Neural progenitor cell (in vitro differentiated cells): Measurements from ENCODE around the gene AHSA1. TPM values are rescaled to one million over a fixed set of nuclear protein-coding genes. Genes with fewer than 3 reads are reported as not detected.

Experiments
- DNase-seq: peaks from one replicate; pipeline ENCODE4 v3.0.0-alpha.2; 2016; ENCODE audit warnings: low spot score
- H2AFZ ChIP-seq: fragments of 200-600 bp; sonication (generic); replicated peaks from 2 replicates; pipeline ENCODE4 v1.6.1; 2016; ENCODE audit warnings: antibody characterized with exemption
- H3F3A ChIP-seq: fragments of 200-600 bp; sonication (generic); 2 replicates; pipeline ENCODE4 v1.6.1; 2016; ENCODE audit warnings: antibody characterized with exemption, low read depth
- H3K27ac ChIP-seq: fragments of 200-600 bp; sonication (generic); 2 replicates; pipeline ENCODE4 v1.5.1; 2016; ENCODE audit warnings: mild to moderate bottlenecking
- H3K27me3 ChIP-seq: fragments of 200-600 bp; sonication (generic); 2 replicates; pipeline ENCODE4 v1.6.1; 2016; ENCODE audit warnings: mild to moderate bottlenecking, moderate library complexity
- H3K36me3 ChIP-seq: fragments of 200-600 bp; sonication (generic); 2 replicates; pipeline ENCODE4 v1.5.1; 2016
- H3K4me1 ChIP-seq: fragments of 200-600 bp; sonication (generic); 2 replicates; pipeline ENCODE4 v1.6.1; 2016; ENCODE audit warnings: mixed run types
- H3K4me2 ChIP-seq: fragments of 200-600 bp; sonication (generic); 2 replicates; pipeline ENCODE4 v1.6.1; 2016
- H3K4me3 ChIP-seq: fragments of 200-600 bp; sonication (generic); 2 replicates; pipeline ENCODE4 v1.5.1; 2016
- H3K79me2 ChIP-seq: fragments of 200-600 bp; sonication (generic); 2 replicates; pipeline ENCODE4 v1.6.1; 2016; ENCODE audit warnings: low read depth
- H3K9ac ChIP-seq: fragments of 200-600 bp; sonication (generic); 2 replicates; pipeline ENCODE4 v1.6.1; 2016
- H3K9me3 ChIP-seq: fragments of 200-600 bp; sonication (generic); 2 replicates; pipeline ENCODE4 v1.5.1; 2016; ENCODE audit warnings: low read depth
- H4K20me1 ChIP-seq: fragments of 200-600 bp; sonication (generic); 2 replicates; pipeline ENCODE4 v1.6.1; 2016; ENCODE audit warnings: low read depth
- H3K27ac Mint-ChIP-seq: 3 replicates; pipeline ENCODE4 v1.8.0; 2021; ENCODE audit warnings: mixed read lengths
- H3K27me3 Mint-ChIP-seq: 2 replicates; pipeline ENCODE4 v1.8.0; 2022; ENCODE audit warnings: low read depth, mild to moderate bottlenecking, inconsistent platforms, moderate library complexity, mixed read lengths; ENCODE audit not compliant: insufficient read depth
- H3K36me3 Mint-ChIP-seq: 3 replicates; pipeline ENCODE4 v1.8.0; 2021; ENCODE audit warnings: mixed read lengths
- H3K4me1 Mint-ChIP-seq: 3 replicates; pipeline ENCODE4 v1.8.0; 2021; ENCODE audit warnings: mixed read lengths
- H3K4me3 Mint-ChIP-seq: 3 replicates; pipeline ENCODE4 v1.8.0; 2021; ENCODE audit warnings: mild to moderate bottlenecking, moderate library complexity, mixed read lengths
- H3K9me3 Mint-ChIP-seq: 3 replicates; pipeline ENCODE4 v1.8.0; 2020; ENCODE audit warnings: mixed read lengths
- CTCF ChIP-seq: fragments of 200-600 bp; sonication (generic); IDR thresholded peaks from 2 replicates; pipeline ENCODE4 v1.5.1; 2017; ENCODE audit warnings: antibody characterized with exemption, mild to moderate bottlenecking
- EZH2 ChIP-seq: fragments of 200-600 bp; sonication (generic); IDR thresholded peaks from 2 replicates; pipeline ENCODE4 v1.6.1; 2017; ENCODE audit warnings: antibody characterized with exemption, mild to moderate bottlenecking, moderate library complexity
- EZH2phosphoT487 ChIP-seq: fragments of 200-600 bp; sonication (generic); IDR thresholded peaks from 2 replicates; pipeline ENCODE4 v1.6.1; 2017; ENCODE audit warnings: antibody characterized with exemption
- total RNA-seq: library from RNA; depleted of rRNA; stranded (reverse); fragments of >200 nt; gene quantifications from 2 replicates; pipeline ENCODE4 v1.2.3, GENCODE V29; 2015; ENCODE audit warnings: low replicate concordance

AHSA1 gene
- total RNA-seq, 1 donor from 2014 or later = 185 TPM

GRCh38 chr14:77503138-77503537, 45.2 kb downstream of the AHSA1 start:
- H3K9ac ChIP-seq = no peak overlapping the region
- Mint-ChIP-seq H3K4me3 (no peak overlapping the region), H3K27me3 (peaks cover 9% of the 10 kb centered on the region), H3K36me3 (peaks cover 3% of the 10 kb centered on the region), H3K9me3 (no peaks in the 10 kb centered on the region), H3K27ac (no peak overlapping the region), H3K4me1 (no peaks in the 10 kb centered on the region)
- peaks cover 3% of the 10 kb centered on the region for H3K4me1 ChIP-seq
- no peak overlapping the region for H3K4me2 ChIP-seq
- no peak for DNase-seq
- H4K20me1 ChIP-seq = no peaks in the 10 kb centered on the region
- H3K9me3 ChIP-seq = peaks cover 4% of the 10 kb centered on the region
- no peaks in the 10 kb centered on the region for H3F3A ChIP-seq
- peaks cover 42% of the 10 kb centered on the region for H3K27me3 ChIP-seq
- no peaks in the 10 kb centered on the region for H3K79me2 ChIP-seq
- H3K27ac ChIP-seq = no peak overlapping the region
- no peak for TF ChIP-seq EZH2phosphoT487
- TF ChIP-seq CTCF = no peak
- no peak for TF ChIP-seq EZH2
- H3K4me3 ChIP-seq = no peak overlapping the region
- H3K36me3 ChIP-seq = no peaks in the 10 kb centered on the region
- H2AFZ ChIP-seq = no peak overlapping the region

GRCh38 chr14:77505031-77505430, 47.1 kb downstream of the AHSA1 start:
- no peak overlapping the region for H3K4me3 ChIP-seq
- H3K4me3 Mint-ChIP-seq = no peak overlapping the region
- DNase-seq = no peak
- no peaks in the 10 kb centered on the region for H3K9me3 Mint-ChIP-seq
- no peak overlapping the region for H3K4me2 ChIP-seq
- H3K27me3 ChIP-seq = peaks cover 23% of the 10 kb centered on the region
- H3F3A ChIP-seq = no peaks in the 10 kb centered on the region
- peaks cover 5% of the 10 kb centered on the region for H3K36me3 Mint-ChIP-seq
- no peaks in the 10 kb centered on the region for H3K4me1 Mint-ChIP-seq
- peaks cover 2% of the 10 kb centered on the region for H3K27me3 Mint-ChIP-seq
- H3K27ac Mint-ChIP-seq = no peak overlapping the region
- H3K27ac ChIP-seq = no peak overlapping the region
- no peaks in the 10 kb centered on the region for H3K4me1 ChIP-seq
- H4K20me1 ChIP-seq = no peaks in the 10 kb centered on the region
- no peaks in the 10 kb centered on the region for H3K36me3 ChIP-seq
- TF ChIP-seq CTCF (no peak), EZH2 (no peak)
- no peak overlapping the region for H3K9ac ChIP-seq
- no peak overlapping the region for H2AFZ ChIP-seq
- no peaks in the 10 kb centered on the region for H3K79me2 ChIP-seq
- peaks cover 4% of the 10 kb centered on the region for H3K9me3 ChIP-seq

- no peak overlapping the region for H3K27ac ChIP-seq
- no peaks in the 10 kb centered on the region for H3K27me3 ChIP-seq
- Mint-ChIP-seq H3K4me3 (no peak overlapping the region), H3K27me3 (no peaks in the 10 kb centered on the region), H3K4me1 (no peaks in the 10 kb centered on the region), H3K36me3 (peaks cover 12% of the 10 kb centered on the region), H3K27ac (no peak overlapping the region), H3K9me3 (no peaks in the 10 kb centered on the region)
- no peak overlapping the region for H3K9ac ChIP-seq
- no peaks in the 10 kb centered on the region for H4K20me1 ChIP-seq
- TF ChIP-seq EZH2 = no peak
- no peak for TF ChIP-seq EZH2phosphoT487
- no peak for TF ChIP-seq CTCF
- peaks cover 4% of the 10 kb centered on the region for H3K9me3 ChIP-seq
- no peak for DNase-seq
- no peak overlapping the region for H2AFZ ChIP-seq
- no peak overlapping the region for H3K4me2 ChIP-seq
- H3K4me1 ChIP-seq = no peaks in the 10 kb centered on the region
- no peaks in the 10 kb centered on the region for H3K36me3 ChIP-seq
- no peaks in the 10 kb centered on the region for H3K79me2 ChIP-seq
- H3K4me3 ChIP-seq = no peak overlapping the region
- H3F3A ChIP-seq = no peaks in the 10 kb centered on the region
These were observed 49.9 kb downstream of the AHSA1 start for GRCh38 chr14:77507762-77508161.
